PC-9 (cell line): ENCODE results near the gene TKT. TPM values are rescaled to one million over a fixed set of nuclear protein-coding genes. Genes with fewer than 3 reads are reported as not detected.
A peak's percentile ranks its signal among the peaks of the same experiment; 100 is the strongest.

Source experiments
- BruUV-seq: library from RNA; stranded (reverse); fragments of 400-500 nt; replicated peaks from 2 replicates; lab custom pipeline; 2021; lab: Mats Ljungman, UMichigan
- CTCF ChIA-PET: fragments of 300-600 bp; sonication (Branson Sonifier 250); formaldehyde crosslinking; loops from one replicate; lab custom pipeline; 2022; ENCODE audit warnings: antibody characterized with exemption; lab: Charles Lee
- POLR2A ChIA-PET: fragments of 300-600 bp; sonication (Branson Sonifier 250); formaldehyde crosslinking; loops from one replicate; lab custom pipeline; 2022; ENCODE audit warnings: antibody characterized with exemption; ENCODE audit not compliant: unreplicated experiment; lab: Charles Lee
- DNase-seq, 2 experiments: peaks; one replicate each; pipeline versions ENCODE4 v3.0.0 to v3.0.0-alpha.2; 2015 to 2022; ENCODE audit warnings: mixed read lengths in 1 of 2
- H2AFZ ChIP-seq: fragments of 200-600 bp; sonication (generic); 2 replicates; pipeline ENCODE4 v1.8.1; 2017; ENCODE audit warnings: antibody characterized with exemption
- H3F3A ChIP-seq: fragments of 200-600 bp; sonication (generic); 2 replicates; pipeline ENCODE4 v1.8.1; 2017; ENCODE audit warnings: antibody characterized with exemption, mild to moderate bottlenecking, low read depth; ENCODE audit not compliant: insufficient read depth
- H3K27ac ChIP-seq: fragments of 200-600 bp; sonication (generic); 2 replicates; pipeline ENCODE4 v1.6.1; 2016; ENCODE audit warnings: mixed run types
- H3K27me3 ChIP-seq: fragments of 200-600 bp; sonication (generic); 2 replicates; pipeline ENCODE4 v1.6.1; 2016; ENCODE audit warnings: low read depth, mixed run types; ENCODE audit not compliant: insufficient read depth
- H3K36me3 ChIP-seq: fragments of 200-600 bp; sonication (generic); 2 replicates; pipeline ENCODE4 v1.6.1; 2016; ENCODE audit warnings: low read depth, mixed run types
- H3K4me1 ChIP-seq: fragments of 200-600 bp; sonication (generic); replicated peaks from 2 replicates; pipeline ENCODE4 v1.6.1; 2016; ENCODE audit warnings: mixed run types; ENCODE audit not compliant: insufficient read depth
- H3K4me2 ChIP-seq: fragments of 200-600 bp; sonication (generic); 2 replicates; pipeline ENCODE4 v1.6.1; 2017; ENCODE audit warnings: mixed run types
- H3K4me3 ChIP-seq: fragments of 200-600 bp; sonication (generic); 2 replicates; pipeline ENCODE4 v1.6.1; 2016; ENCODE audit warnings: mixed run types
- H3K79me2 ChIP-seq: fragments of 200-600 bp; sonication (generic); 2 replicates; pipeline ENCODE4 v1.6.1; 2017; ENCODE audit warnings: low read depth, mixed run types
- H3K9me2 ChIP-seq: fragments of 200-600 bp; sonication (generic); 2 replicates; pipeline ENCODE4 v1.8.1; 2017; ENCODE audit warnings: mild to moderate bottlenecking; ENCODE audit not compliant: insufficient read depth
- H3K9me3 ChIP-seq: fragments of 200-600 bp; sonication (generic); 2 replicates; pipeline ENCODE4 v1.8.1; 2016; ENCODE audit warnings: low read depth; ENCODE audit not compliant: insufficient read depth
- H4K20me1 ChIP-seq: fragments of 200-600 bp; sonication (generic); 2 replicates; pipeline ENCODE4 v1.8.1; 2017; ENCODE audit not compliant: insufficient read depth
- CTCF ChIP-seq: fragments of 200-600 bp; sonication (generic); conservative IDR thresholded peaks from 2 replicates; pipeline ENCODE4 v1.6.1; 2017; ENCODE audit warnings: mixed run types, antibody characterized with exemption, mild to moderate bottlenecking, moderate library complexity
- EZH2 ChIP-seq: fragments of 200-600 bp; sonication (generic); IDR thresholded peaks from 2 replicates; pipeline ENCODE4 v1.8.0; 2017; ENCODE audit warnings: antibody characterized with exemption, low read depth
- intact Hi-C: fragments of 100-400 bp; cut with micrococcal nuclease; formaldehyde crosslinking; loops from one replicate; pipeline ENCODE4 v1.10.0; 2022; ENCODE audit not compliant: unreplicated experiment
- total RNA-seq: library from RNA; stranded (reverse); gene quantifications from 2 replicates; pipeline ENCODE4 v1.2.3, GENCODE V29; 2021

Gene TKT
- total RNA-seq, 1 experiment from 2014 or later, result 2,016 TPM

GRCh38 chr3:53225181-53225580, 30.6 kb downstream of the TKT start:
- intact Hi-C loops, result no loop called here
- Histone ChIP-seq H3K4me2 (no peak overlapping the region), H3K9me3 (no peaks in the 10 kb centered on the region), H3F3A (peaks cover 95% of the 10 kb centered on the region), H3K9me2 (no peaks in the 10 kb centered on the region), H3K4me1 (no peaks in the 10 kb centered on the region), H3K4me3 (no peak overlapping the region), H3K79me2 (peaks cover 2% of the 10 kb centered on the region; the same call in 1 of the 2 replicates), H3K36me3 (peaks cover 30% of the 10 kb centered on the region; the same call in 1 of the 2 replicates), H3K27ac (no peak overlapping the region), H4K20me1 (peaks cover 7% of the 10 kb centered on the region), H2AFZ (no peak overlapping the region), H3K27me3 (no peaks in the 10 kb centered on the region)
- TF ChIP-seq EZH2 (no peak), CTCF (no peak)
- POLR2A ChIA-PET, result no interaction called here
- BruUV-seq, result no TSS peak
- no peak for DNase-seq
- CTCF ChIA-PET, result no interaction called here

- peaks cover 30% of the 10 kb centered on the region; the same call in 1 of the 2 replicates for H3K36me3 ChIP-seq
- DNase-seq, result no peak
- H3K4me1 ChIP-seq, result no peaks in the 10 kb centered on the region
- peaks cover 92% of the 10 kb centered on the region for H3F3A ChIP-seq
- no peak overlapping the region for H3K4me3 ChIP-seq
- H3K4me2 ChIP-seq, result no peak overlapping the region
- no peaks in the 10 kb centered on the region for H3K9me2 ChIP-seq
- no peaks in the 10 kb centered on the region; the same call in 1 of the 2 replicates for H3K79me2 ChIP-seq
- TF ChIP-seq CTCF (no peak), EZH2 (no peak)
- peaks cover 7% of the 10 kb centered on the region for H4K20me1 ChIP-seq
- intact Hi-C loops, result loop anchor here (5.0 kb wide), 1 partner anchor 123 kb away; the partner anchor contains the start of gene DCP1A
- H2AFZ ChIP-seq, result no peak overlapping the region
- H3K27ac ChIP-seq, result peak overlapping the region; percentile 34; the same call in 1 of the 2 replicates
- ChIA-PET POLR2A (no interaction called here), CTCF (no interaction called here)
- H3K27me3 ChIP-seq, result no peaks in the 10 kb centered on the region
- no TSS peak for BruUV-seq
- H3K9me3 ChIP-seq, result no peaks in the 10 kb centered on the region
Observed at GRCh38 chr3:53224536-53224935, 31.3 kb downstream of the TKT start.

- CTCF ChIA-PET, result no interaction called here
- H3K27me3 ChIP-seq, result no peaks in the 10 kb centered on the region
- no peaks in the 10 kb centered on the region for H3K9me2 ChIP-seq
- no peak for TF ChIP-seq EZH2
- no peak for TF ChIP-seq CTCF
- BruUV-seq, result no TSS peak
- H3K27ac ChIP-seq, result peak overlapping the region; percentile 34; the same call in 1 of the 2 replicates
- peaks cover 92% of the 10 kb centered on the region for H3F3A ChIP-seq
- H2AFZ ChIP-seq, result no peak overlapping the region
- DNase-seq, result no peak
- no peak overlapping the region for H3K4me3 ChIP-seq
- intact Hi-C loops, result loop anchor here (5.0 kb wide), 1 partner anchor 123 kb away; the partner anchor contains the start of gene DCP1A
- H3K4me2 ChIP-seq, result no peak overlapping the region
- H4K20me1 ChIP-seq, result peaks cover 7% of the 10 kb centered on the region
- no peaks in the 10 kb centered on the region for H3K4me1 ChIP-seq
- H3K9me3 ChIP-seq, result no peaks in the 10 kb centered on the region
- H3K79me2 ChIP-seq, result no peaks in the 10 kb centered on the region; the same call in 1 of the 2 replicates
- H3K36me3 ChIP-seq, result peaks cover 28% of the 10 kb centered on the region; the same call in 1 of the 2 replicates
- POLR2A ChIA-PET, result no interaction called here
Observed at GRCh38 chr3:53224026-53224425, 31.8 kb downstream of the TKT start.
